22Rv1 (cell line): ENCODE results near the gene FBXL16.

Experiments
- H3K27ac ChIP-seq: fragments of 450-650 bp; 2 replicates; pipeline ENCODE4 v1.5.1; 2017
- ZFX ChIP-seq: fragments of 450-650 bp; IDR thresholded peaks from 2 replicates; pipeline ENCODE4 v1.6.1; 2017; ENCODE audit warnings: antibody characterized with exemption, borderline replicate concordance
- TF ChIP-seq, protein P1 (sequence below): fragments of 450-650 bp; IDR thresholded peaks from 2 replicates; pipeline ENCODE4 v1.5.1; 2017; ENCODE audit warnings: mild to moderate bottlenecking

The FBXL16 gene

DNA sequence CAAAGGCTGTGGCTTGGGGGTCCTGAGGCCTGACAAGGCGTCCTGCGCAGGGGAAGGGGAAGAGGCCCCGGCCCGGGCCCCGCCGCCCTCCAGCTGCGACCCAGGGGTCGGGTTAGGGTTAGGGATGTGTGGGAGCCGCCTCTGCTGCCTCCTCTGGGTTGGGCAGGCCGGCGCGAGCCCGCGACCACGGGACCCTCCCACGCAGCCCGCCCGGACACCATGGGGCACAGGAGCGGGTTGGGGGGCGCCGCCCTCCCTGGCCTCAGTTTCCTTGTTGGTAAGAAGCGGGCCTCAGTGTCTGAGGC is 34.8 kb upstream of the FBXL16 start:
- H3K27ac ChIP-seq: peak overlapping the region; percentile 96
- TF ChIP-seq ZFX: no peak
- TF ChIP-seq, protein P1, sequence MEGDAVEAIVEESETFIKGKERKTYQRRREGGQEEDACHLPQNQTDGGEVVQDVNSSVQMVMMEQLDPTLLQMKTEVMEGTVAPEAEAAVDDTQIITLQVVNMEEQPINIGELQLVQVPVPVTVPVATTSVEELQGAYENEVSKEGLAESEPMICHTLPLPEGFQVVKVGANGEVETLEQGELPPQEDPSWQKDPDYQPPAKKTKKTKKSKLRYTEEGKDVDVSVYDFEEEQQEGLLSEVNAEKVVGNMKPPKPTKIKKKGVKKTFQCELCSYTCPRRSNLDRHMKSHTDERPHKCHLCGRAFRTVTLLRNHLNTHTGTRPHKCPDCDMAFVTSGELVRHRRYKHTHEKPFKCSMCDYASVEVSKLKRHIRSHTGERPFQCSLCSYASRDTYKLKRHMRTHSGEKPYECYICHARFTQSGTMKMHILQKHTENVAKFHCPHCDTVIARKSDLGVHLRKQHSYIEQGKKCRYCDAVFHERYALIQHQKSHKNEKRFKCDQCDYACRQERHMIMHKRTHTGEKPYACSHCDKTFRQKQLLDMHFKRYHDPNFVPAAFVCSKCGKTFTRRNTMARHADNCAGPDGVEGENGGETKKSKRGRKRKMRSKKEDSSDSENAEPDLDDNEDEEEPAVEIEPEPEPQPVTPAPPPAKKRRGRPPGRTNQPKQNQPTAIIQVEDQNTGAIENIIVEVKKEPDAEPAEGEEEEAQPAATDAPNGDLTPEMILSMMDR: no peak

DNA sequence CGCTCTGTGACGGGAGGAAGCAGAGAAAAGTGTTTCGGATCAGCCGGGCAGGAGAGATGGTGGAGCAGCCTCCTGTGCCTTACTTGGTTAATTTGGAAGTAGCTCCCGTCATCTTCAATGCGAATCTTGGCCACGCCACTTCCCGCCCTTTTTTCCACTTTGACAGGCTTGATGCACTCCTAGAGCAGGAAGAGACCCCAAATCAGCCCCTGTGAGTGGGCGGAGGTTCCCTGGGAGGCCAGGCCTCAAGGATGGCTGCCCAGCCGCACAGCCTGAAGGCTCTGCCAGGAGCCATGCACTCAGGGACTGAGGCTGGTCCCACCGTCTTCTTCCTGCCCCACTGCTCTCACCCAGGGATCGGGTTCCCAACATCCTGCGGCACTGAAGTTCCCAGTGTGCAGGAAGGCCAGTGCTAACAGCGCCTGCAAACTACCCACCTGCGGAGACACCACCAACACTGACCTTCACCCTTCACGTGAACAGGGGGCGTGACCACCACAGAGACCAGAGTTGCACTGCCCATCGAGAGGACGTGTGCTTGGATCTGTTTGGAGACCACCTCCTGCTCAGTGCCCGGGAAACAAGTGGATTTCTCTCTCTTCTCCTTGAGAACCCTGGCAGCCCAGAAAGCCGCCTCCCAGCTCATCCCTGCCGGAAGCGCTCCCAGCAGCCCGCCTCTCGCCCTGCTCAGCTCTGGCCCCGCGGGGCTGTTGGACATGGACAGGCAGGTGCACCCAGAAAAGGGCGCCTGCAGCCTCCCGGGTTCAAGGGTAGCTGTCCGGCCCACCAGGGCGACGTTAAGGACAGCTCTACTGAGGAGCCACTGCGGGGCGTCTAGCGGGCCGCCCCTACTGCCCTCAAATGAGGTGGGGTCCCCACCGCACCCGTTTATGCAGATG is 34.2 kb upstream of the FBXL16 start:
- TF ChIP-seq ZFX: no peak
- TF ChIP-seq, protein P1: no peak
- peak overlapping the region; percentile 96 for H3K27ac ChIP-seq

DNA sequence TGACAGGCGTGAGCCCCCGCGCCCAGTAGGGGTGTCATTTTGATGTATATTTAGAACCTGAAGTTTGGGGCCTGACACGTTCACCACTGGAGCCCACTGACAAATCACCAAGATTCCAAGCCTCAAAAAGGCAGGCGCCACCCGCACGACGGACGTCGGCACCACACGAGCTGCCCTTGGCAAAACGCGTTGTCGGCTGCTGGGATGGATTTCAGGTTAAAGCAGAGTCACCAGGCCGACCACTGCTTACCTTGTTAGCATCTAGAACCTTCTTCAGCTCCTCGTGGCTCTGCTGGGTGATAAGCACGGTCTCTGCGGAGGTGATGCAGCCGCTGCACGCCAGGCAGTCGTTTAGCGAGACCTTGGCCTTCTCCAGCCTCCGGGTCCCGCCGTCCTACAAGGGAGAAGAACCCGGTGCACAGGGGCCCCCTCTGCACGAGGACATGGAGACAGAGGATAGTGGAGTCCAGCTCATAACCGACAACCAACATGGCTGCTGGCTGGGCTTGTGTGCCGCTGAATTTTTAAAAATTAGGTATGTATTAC is 31.4 kb upstream of the FBXL16 start:
- peak overlapping the region; percentile 96 for H3K27ac ChIP-seq
- TF ChIP-seq ZFX: no peak
- TF ChIP-seq, protein P1: no peak

DNA sequence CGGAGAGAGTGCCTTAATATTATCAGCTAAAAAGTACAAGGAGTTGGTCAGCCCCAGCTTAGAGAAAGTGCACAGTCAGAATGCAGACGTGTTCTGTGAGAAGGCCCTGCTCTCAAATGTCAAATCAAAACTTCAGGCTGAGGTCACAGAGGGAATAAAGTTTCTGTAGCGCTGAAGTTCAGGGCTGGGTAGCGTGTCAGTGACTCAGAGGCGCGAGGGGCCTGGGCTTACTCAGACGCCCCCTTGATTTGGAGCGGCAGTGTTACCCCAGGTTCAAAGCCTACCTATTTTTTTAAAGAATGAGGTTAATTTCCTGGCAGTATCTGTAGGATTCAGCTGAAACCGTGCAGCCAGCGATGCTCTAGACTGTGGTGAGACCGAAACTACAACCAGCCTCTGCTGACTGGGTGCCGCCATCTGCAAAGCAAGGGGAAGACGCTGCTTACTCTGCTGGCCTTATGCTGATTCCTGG is 30.4 kb upstream of the FBXL16 start:
- no peak for TF ChIP-seq ZFX
- TF ChIP-seq, protein P1: no peak
- peak overlapping the region; percentile 96 for H3K27ac ChIP-seq

DNA sequence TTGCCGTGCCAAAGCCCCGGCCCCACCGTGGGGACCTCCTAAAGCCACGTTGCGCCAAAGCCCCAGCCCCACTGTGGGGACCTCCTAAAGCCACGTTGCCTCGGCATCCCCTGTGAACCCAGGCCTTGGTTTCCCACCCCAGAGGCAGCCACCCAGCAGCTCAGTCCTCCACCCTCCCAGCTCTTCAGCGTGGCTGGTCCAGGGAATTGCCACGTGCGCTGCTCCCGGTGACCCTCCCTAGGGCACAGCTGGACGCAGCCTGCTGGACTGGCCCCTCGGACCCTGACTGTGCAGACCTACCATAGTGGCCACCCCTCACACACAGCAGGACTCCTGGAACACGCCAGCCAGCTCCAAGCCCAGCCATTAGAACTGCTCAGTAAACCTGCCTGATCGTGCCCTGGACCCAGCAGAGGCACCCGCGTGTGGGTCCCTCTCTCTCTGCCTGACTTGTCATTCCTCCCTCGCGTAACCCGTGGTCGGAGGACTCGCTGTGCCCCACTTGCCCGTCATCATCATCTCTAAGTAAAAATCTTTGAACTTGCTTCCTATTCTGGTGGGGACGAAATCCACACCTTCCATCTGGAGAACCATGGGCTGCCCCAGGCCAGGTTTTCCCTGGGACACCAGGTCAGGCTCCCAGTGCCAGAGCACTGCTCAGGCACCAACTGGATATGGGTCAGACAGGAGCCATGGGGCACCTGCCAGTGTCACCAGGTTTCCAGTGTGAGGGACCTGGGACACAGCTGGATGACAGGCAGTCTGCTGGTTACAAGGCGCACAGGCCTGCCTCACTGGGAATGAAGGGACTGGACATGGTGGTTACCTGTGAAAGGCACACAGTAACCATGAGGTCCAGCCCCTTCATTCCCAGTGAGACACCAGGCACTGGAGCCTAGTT is 29.6 kb upstream of the FBXL16 start:
- no peak for TF ChIP-seq ZFX
- TF ChIP-seq, protein P1: no peak
- H3K27ac ChIP-seq: peak overlapping the region; percentile 96

DNA sequence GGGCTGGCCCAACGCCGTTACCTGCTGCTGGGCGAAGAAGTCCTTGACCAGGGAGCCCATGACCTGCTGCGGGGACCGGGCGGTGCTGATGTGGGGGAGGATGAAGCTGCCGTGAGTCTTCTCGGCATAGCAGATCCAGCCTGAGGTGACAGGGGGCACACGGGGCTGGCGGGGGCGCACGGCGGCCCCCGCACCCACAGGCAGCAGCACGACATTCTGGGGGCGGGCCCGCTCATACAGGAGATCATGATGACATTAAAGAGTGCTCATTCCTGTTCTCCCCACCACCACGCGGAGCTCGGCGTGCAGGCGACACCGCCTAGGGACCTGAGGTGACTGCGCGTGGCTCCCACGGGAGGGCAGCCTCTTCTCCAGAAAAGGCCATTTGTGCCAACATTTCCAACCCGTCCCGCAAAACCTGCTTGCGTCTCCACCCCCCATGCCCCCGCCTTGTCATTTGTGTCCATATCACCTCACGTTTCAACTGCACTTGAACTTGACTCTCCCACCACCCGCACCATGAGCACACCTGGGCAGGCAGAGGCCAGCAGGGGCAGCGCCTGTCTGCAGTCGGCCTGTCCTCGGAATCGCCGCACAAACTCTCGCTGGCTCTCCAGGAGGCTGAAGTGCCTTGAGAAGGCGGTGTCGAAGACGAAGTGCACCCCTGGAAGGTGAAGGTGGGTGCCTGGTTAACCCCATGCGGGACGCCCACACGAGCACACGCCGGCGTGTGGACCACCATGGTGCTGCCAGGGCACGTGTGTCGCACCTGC is 28.8 kb upstream of the FBXL16 start:
- H3K27ac ChIP-seq: 0 out of 2 replicates have a peak overlapping the region, but pooled peaks have one; percentile 96

More for the DNA sequence above, 28.8 kb upstream of the FBXL16 start:
- TF ChIP-seq, protein P1: no peak
- TF ChIP-seq ZFX: no peak
